Left ventricle myocardium inferior (tissue), 1 donor: ENCODE measurements around the gene ENHO. TPM values are rescaled to one million over a fixed set of nuclear protein-coding genes. Genes with fewer than 3 reads are reported as not detected.

Experiments
- DNase-seq: peaks from one replicate; pipeline ENCODE4 v3.0.0-alpha.2; 2020
- H3K27ac ChIP-seq: fragments of 200-600 bp; replicated peaks from 2 replicates; pipeline ENCODE4 v1.8.0; 2021
- H3K27me3 ChIP-seq: fragments of 200-600 bp; 2 replicates; pipeline ENCODE4 v1.8.0; 2021; ENCODE audit warnings: low read depth
- H3K36me3 ChIP-seq: fragments of 200-600 bp; 2 replicates; pipeline ENCODE4 v1.8.0; 2021
- H3K4me1 ChIP-seq: fragments of 200-600 bp; 2 replicates; pipeline ENCODE4 v1.8.0; 2021
- H3K4me3 ChIP-seq: fragments of 200-600 bp; 2 replicates; pipeline ENCODE4 v1.8.0; 2021; ENCODE audit warnings: mild to moderate bottlenecking, moderate library complexity
- H3K9me3 ChIP-seq: fragments of 200-600 bp; replicated peaks from 2 replicates; pipeline ENCODE4 v1.8.0; 2021
- CTCF ChIP-seq: fragments of 200-600 bp; IDR thresholded peaks from 2 replicates; pipeline ENCODE4 v1.8.0; 2021; ENCODE audit warnings: antibody characterized with exemption, mild to moderate bottlenecking, borderline replicate concordance
- intact Hi-C: fragments of 100-400 bp; cut with micrococcal nuclease; formaldehyde crosslinking; loops from one replicate; pipeline ENCODE4 v1.11.0; 2022
- total RNA-seq: library from RNA; stranded (reverse); fragmentation: NEBNext Ultra II Directional; extraction: Animal tissue kit (Norgen Biotek cat#: 25700); gene quantifications from one replicate; pipeline ENCODE4 v1.2.1, GENCODE V29; 2021
- donor health status: DM: no; HTN: yes; CAD: no; lungs with severe emphysema.

ENHO gene
- total RNA-seq, 1 donor from 2014 or later, result not detected

- Histone ChIP-seq H3K9me3 (no peaks in the 10 kb centered on the region), H3K36me3 (no peaks in the 10 kb centered on the region), H3K4me3 (no peak overlapping the region), H3K27ac (peak overlapping the region; percentile 12), H3K27me3 (no peaks in the 10 kb centered on the region), H3K4me1 (peaks cover 15% of the 10 kb centered on the region)
- no peak for DNase-seq
- no peak for TF ChIP-seq CTCF
- intact Hi-C loops, result loop anchor here (5.0 to 10.0 kb wide), 2 partner anchors 64 to 97 kb away; no protein-coding TSS in a partner anchor
These were observed 21.4 kb downstream of the ENHO start for GRCh38 chr9:34501372-34501771.

GRCh38 chr9:34500623-34501267, 22.0 kb downstream of the ENHO start:
- Histone ChIP-seq H3K36me3 (no peaks in the 10 kb centered on the region), H3K9me3 (no peaks in the 10 kb centered on the region), H3K4me3 (no peak overlapping the region), H3K4me1 (peaks cover 15% of the 10 kb centered on the region), H3K27ac (no peak overlapping the region), H3K27me3 (peaks cover under 1% of the 10 kb centered on the region)
- peak; percentile 99 for TF ChIP-seq CTCF
- peak; percentile 48 for DNase-seq
- intact Hi-C loops, result loop anchor here (5.0 to 10.0 kb wide), 2 partner anchors 63 to 96 kb away; no protein-coding TSS in a partner anchor

- H3K4me1 ChIP-seq, result peaks cover 15% of the 10 kb centered on the region
- no peak for DNase-seq
- intact Hi-C loops, result no loop called here
- no peak for TF ChIP-seq CTCF
- H3K4me3 ChIP-seq, result no peak overlapping the region
- no peaks in the 10 kb centered on the region for H3K9me3 ChIP-seq
- no peaks in the 10 kb centered on the region for H3K36me3 ChIP-seq
- H3K27me3 ChIP-seq, result peaks cover 4% of the 10 kb centered on the region
- no peak overlapping the region for H3K27ac ChIP-seq
These were observed 23.7 kb downstream of the ENHO start for GRCh38 chr9:34499076-34499475.

GRCh38 chr9:34498553-34498952, 24.2 kb downstream of the ENHO start:
- H3K4me3 ChIP-seq, result no peak overlapping the region
- TF ChIP-seq CTCF, result no peak
- H3K9me3 ChIP-seq, result no peaks in the 10 kb centered on the region
- H3K36me3 ChIP-seq, result no peaks in the 10 kb centered on the region
- intact Hi-C loops, result no loop called here
- H3K27ac ChIP-seq, result no peak overlapping the region
- peaks cover 4% of the 10 kb centered on the region for H3K27me3 ChIP-seq
- no peak for DNase-seq
- peaks cover 15% of the 10 kb centered on the region for H3K4me1 ChIP-seq

GRCh38 chr9:34496149-34496712, 26.6 kb downstream of the ENHO start:
- Histone ChIP-seq H3K36me3 (no peaks in the 10 kb centered on the region), H3K27ac (no peak overlapping the region), H3K9me3 (no peaks in the 10 kb centered on the region), H3K4me1 (peaks cover under 1% of the 10 kb centered on the region), H3K4me3 (no peak overlapping the region), H3K27me3 (peaks cover 5% of the 10 kb centered on the region)
- no peak for TF ChIP-seq CTCF
- DNase-seq, result no peak
- intact Hi-C loops, result no loop called here
